Neutrophil (primary cell): ENCODE data around the gene GPR78.

Source experiments
- H3K27ac ChIP-seq: fragments of 200-600 bp; sonication (generic); 2 replicates; pipeline ENCODE4 v1.5.1; 2016; ENCODE audit warnings: mild to moderate bottlenecking, moderate library complexity
- H3K27me3 ChIP-seq: fragments of 200-600 bp; sonication (generic); 2 replicates; pipeline ENCODE4 v1.6.0; 2016; ENCODE audit warnings: mild to moderate bottlenecking
- H3K36me3 ChIP-seq: fragments of 200-600 bp; sonication (generic); 2 replicates; pipeline ENCODE4 v1.5.1; 2017
- H3K4me1 ChIP-seq, 2 experiments: fragments of 200-600 bp in 1 of 2; sonication (generic) in 1 of 2; 1 replicate in 1 of 2; 2 replicates in 1 of 2; pipeline versions ENCODE4 v1.5.1 to v1.6.1; 2013 to 2016; ENCODE audit warnings: low read depth in 1 of 2, low read length in 1 of 2, mild to moderate bottlenecking in 1 of 2, moderate library complexity in 1 of 2; ENCODE audit not compliant: control insufficient read depth in 1 of 2, insufficient read depth in 1 of 2
- H3K4me3 ChIP-seq, 2 experiments: fragments of 200-600 bp in 1 of 2; sonication (generic) in 1 of 2; 1 replicate in 1 of 2; 2 replicates in 1 of 2; pipeline ENCODE4 v1.5.1; 2013 to 2016; ENCODE audit warnings: low read depth in 1 of 2, low read length in 1 of 2, mild to moderate bottlenecking in 1 of 2, moderate library complexity in 1 of 2
- H3K9me3 ChIP-seq: fragments of 200-600 bp; sonication (generic); 2 replicates; pipeline ENCODE4 v1.5.1; 2016
- TF ChIP-seq, protein P1 (sequence below): fragments of 200-600 bp; sonication (generic); IDR thresholded peaks from 2 replicates; pipeline ENCODE4 v1.5.1; 2016; ENCODE audit warnings: antibody characterized with exemption

The GPR78 gene

DNA sequence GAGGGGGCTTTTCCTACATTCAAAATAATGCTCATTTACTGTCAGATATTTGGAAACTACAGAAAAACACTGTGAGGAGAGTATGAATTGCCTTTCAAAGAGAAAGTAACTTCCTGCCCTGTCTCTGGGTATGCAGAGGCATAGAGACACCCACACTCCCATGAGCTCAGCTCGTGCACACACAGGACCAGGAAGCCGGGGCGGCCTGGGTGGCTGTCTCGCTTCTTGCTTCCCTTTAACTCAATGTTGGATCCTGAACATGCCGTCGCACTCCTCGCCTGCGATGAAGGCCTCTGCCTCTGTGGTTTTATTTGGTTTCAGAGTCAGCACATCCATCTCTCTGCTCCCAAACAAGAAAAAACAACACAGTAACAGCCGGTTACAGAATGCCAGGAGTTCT is 40.1 kb upstream of the GPR78 start:
- no peak overlapping the region for H3K4me3 ChIP-seq
- H3K27me3 ChIP-seq: peaks cover 5% of the 10 kb centered on the region
- H3K36me3 ChIP-seq: no peaks in the 10 kb centered on the region
- TF ChIP-seq, protein P1, sequence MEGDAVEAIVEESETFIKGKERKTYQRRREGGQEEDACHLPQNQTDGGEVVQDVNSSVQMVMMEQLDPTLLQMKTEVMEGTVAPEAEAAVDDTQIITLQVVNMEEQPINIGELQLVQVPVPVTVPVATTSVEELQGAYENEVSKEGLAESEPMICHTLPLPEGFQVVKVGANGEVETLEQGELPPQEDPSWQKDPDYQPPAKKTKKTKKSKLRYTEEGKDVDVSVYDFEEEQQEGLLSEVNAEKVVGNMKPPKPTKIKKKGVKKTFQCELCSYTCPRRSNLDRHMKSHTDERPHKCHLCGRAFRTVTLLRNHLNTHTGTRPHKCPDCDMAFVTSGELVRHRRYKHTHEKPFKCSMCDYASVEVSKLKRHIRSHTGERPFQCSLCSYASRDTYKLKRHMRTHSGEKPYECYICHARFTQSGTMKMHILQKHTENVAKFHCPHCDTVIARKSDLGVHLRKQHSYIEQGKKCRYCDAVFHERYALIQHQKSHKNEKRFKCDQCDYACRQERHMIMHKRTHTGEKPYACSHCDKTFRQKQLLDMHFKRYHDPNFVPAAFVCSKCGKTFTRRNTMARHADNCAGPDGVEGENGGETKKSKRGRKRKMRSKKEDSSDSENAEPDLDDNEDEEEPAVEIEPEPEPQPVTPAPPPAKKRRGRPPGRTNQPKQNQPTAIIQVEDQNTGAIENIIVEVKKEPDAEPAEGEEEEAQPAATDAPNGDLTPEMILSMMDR: no peak
- no peak overlapping the region for H3K27ac ChIP-seq
- no peaks in the 10 kb centered on the region for H3K9me3 ChIP-seq
- H3K4me1 ChIP-seq: no peaks in the 10 kb centered on the region

DNA sequence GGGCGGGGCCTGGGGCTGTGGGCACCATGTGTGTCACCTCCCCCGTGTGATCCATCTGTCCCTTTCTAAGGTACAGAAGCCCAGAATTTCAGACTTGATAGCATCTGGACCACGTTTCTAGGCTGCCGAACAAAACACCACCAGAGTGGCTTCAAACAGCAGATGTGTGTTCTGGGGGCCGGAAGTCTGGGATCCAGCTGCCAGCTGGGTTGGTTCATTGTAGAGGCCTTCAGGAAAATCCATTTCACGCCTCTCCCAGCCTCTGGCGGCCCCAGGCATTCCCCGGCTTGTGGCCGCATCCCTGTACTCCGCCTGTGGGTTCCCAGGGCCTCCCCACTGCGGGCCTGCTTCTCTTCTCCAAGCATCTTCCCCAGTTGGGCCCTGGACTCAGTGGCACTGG is 39.6 kb upstream of the GPR78 start:
- TF ChIP-seq, protein P1: no peak
- Histone ChIP-seq H3K27me3 (peaks cover 8% of the 10 kb centered on the region), H3K4me3 (no peak overlapping the region), H3K4me1 (no peaks in the 10 kb centered on the region), H3K36me3 (no peaks in the 10 kb centered on the region), H3K9me3 (no peaks in the 10 kb centered on the region), H3K27ac (no peak overlapping the region)

DNA sequence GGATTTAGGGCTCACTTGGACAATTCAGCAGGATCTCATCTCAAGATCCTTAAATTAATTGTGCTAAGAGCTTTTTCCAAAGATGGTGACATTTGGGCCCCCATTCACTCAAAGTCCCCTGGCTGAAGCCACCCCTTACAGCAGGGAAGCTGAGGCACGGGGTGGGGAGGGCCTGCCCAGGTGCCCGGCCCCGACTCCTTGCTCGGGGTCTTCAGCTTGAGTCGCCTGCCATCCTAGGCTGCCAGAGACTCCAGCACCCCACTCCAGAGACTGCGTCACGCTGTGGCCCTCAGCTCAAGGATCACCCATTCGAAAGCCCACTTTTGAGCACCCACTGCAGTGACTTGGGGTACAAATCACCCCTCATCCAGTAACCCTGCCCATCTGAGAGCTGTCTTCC is 39.2 kb upstream of the GPR78 start:
- Histone ChIP-seq H3K4me3 (no peak overlapping the region), H3K27me3 (peaks cover 12% of the 10 kb centered on the region), H3K36me3 (no peaks in the 10 kb centered on the region), H3K4me1 (no peaks in the 10 kb centered on the region), H3K9me3 (no peaks in the 10 kb centered on the region), H3K27ac (no peak overlapping the region)
- TF ChIP-seq, protein P1: no peak

DNA sequence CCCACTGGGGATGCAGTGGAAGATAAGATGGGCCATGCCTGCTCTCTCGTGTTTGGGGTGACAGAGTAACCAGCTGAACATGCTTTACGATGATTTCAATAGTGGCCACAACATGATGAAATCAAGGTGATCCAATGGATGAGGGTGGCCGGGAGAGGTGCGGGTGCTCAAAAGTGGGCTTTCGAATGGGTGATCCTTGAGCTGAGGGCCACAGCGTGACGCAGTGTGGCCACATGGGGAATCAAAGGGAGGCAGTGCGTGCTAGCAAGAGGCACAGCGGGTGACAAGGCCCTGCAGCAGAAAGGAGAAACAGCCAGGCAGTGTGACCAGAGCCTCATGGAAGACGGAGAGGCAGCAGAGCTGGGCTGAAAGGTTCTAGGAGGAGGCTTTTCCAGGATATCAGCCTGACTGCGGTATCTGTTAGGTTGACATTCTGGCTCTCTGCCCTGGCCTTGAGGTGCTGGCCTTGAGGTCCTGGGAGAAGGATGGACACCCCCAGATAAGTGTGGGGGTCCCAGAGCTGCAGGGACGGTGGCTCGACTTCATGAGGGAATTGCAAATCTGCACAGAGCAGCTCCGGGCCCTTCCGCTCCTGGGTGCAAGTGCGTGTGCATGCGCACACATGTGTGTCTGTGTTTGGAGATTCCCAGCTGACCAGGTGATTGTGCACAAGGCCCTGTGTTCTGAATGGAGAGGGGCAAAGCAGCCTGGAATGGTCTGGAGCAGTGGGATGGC is 38.0 kb upstream of the GPR78 start:
- TF ChIP-seq, protein P1: no peak
- Histone ChIP-seq H3K4me1 (no peaks in the 10 kb centered on the region), H3K4me3 (no peak overlapping the region), H3K27me3 (peaks cover 14% of the 10 kb centered on the region), H3K9me3 (no peaks in the 10 kb centered on the region), H3K36me3 (no peaks in the 10 kb centered on the region), H3K27ac (no peak overlapping the region)

DNA sequence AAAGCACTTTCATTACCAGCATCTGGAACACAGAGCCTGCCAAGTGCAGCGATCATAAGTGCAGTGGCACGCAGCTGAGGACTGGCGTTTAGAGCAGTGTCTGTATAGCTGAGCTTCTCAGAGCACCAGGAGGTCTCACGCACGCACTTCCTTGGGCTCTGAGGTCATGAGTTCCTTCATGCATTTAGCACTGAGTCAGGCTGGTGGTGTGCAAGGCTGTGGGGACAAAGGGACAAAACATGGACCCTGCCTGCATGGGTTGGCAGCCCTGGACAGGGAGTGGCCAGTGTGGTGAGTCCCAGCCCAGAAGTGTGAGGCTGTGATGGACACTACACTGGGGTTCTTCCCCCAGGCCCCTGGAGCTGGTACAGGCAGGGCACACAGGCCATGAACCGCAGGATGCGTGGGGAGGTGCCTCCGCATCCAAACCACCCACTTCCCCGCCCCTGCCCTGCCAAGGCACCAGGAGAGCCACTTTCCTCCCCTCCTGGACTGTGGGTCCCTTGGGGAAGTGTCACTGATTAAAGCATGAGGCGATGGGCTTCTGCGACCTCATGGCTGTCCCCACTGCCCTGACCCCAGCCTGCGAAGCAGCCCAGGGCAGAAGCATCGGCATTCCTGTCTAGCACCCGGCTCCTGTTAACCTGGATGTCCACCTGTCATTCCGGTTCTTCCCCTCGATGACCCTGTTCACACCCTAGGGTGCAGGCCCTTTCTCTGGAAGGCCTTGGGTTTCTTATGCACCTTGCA is 37.2 kb upstream of the GPR78 start:
- H3K27me3 ChIP-seq: peaks cover 14% of the 10 kb centered on the region
- no peak overlapping the region for H3K4me3 ChIP-seq
- H3K36me3 ChIP-seq: no peaks in the 10 kb centered on the region
- TF ChIP-seq, protein P1: no peak
- H3K9me3 ChIP-seq: no peaks in the 10 kb centered on the region
- no peak overlapping the region for H3K27ac ChIP-seq
- no peaks in the 10 kb centered on the region for H3K4me1 ChIP-seq
